Keratinocyte (primary cell): ENCODE data around the gene SYS1.

Experiments used
- EZH2 ChIP-seq: IDR thresholded peaks from one replicate; pipeline ENCODE4 v1.6.1; 2012; ENCODE audit warnings: inconsistent platforms, mild to moderate bottlenecking, low read length, moderate library complexity
- TF ChIP-seq, protein P1 (sequence below), 3 experiments: IDR thresholded peaks in 1 of 3; conservative IDR thresholded peaks in 1 of 3; optimal IDR thresholded peaks in 1 of 3; 2 replicates in 2 of 3; 3 replicates in 1 of 3; pipeline versions ENCODE3 to v1.5.1; 2011; ENCODE audit warnings: low read length in 3 of 3, mild to moderate bottlenecking in 3 of 3, moderate library complexity in 2 of 3, control low read depth in 1 of 3, inconsistent platforms in 1 of 3; ENCODE audit not compliant: insufficient read depth in 2 of 3; ENCODE audit errors: extremely low read depth in 1 of 3

DNA sequence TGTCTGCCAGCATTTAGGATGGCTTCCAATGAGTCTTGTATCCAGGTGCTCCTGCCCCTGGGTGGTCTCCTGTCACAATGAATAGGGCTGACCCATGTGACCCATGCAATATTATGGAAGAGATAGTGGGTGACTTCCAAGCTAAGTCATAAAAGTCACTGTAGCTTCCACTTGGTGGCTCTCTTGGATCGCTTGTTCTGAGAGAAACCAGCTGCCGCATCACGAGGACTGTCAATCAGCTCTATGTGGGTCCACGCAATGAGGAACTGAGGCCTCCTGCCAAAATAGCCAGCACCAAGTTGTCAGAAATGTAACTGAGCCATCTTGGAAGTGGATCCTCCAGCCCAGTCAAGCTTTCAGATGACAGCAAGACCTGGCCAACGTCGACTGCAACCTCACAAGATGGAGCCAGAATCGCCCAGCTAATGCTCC, 40.0 kb upstream of the SYS1 start:
- TF ChIP-seq, protein P1, sequence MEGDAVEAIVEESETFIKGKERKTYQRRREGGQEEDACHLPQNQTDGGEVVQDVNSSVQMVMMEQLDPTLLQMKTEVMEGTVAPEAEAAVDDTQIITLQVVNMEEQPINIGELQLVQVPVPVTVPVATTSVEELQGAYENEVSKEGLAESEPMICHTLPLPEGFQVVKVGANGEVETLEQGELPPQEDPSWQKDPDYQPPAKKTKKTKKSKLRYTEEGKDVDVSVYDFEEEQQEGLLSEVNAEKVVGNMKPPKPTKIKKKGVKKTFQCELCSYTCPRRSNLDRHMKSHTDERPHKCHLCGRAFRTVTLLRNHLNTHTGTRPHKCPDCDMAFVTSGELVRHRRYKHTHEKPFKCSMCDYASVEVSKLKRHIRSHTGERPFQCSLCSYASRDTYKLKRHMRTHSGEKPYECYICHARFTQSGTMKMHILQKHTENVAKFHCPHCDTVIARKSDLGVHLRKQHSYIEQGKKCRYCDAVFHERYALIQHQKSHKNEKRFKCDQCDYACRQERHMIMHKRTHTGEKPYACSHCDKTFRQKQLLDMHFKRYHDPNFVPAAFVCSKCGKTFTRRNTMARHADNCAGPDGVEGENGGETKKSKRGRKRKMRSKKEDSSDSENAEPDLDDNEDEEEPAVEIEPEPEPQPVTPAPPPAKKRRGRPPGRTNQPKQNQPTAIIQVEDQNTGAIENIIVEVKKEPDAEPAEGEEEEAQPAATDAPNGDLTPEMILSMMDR (optimal IDR thresholded peaks at IDR 0.05 in 1 of 3, IDR thresholded peaks at IDR 0.05 in 1 of 3, conservative IDR thresholded peaks at IDR 0.05 in 1 of 3; ENCODE audit: extremely low read depth in 1 of 3, insufficient read depth in 2 of 3, low read length in 3 of 3), result peak in 1 of 3 experiments; percentile 47
- TF ChIP-seq EZH2, result no peak
